ENCODE data around the gene RNF187.
A peak's percentile ranks its signal among the peaks of the same experiment; 100 is the strongest.

The RNF187 gene

GRCh38 chr1:228487336-228488124, at the start of gene RNF187:
TSS of gene RNF187 (plus strand) at chr1:228487382.
- peak within 1 kb of the TSS; percentile 100 for H3K27ac Mint-ChIP-seq
- no peaks in the 10 kb centered on the region for H3K27me3 Mint-ChIP-seq
- H3K4me1 Mint-ChIP-seq = peaks cover 26 to 32% of the 10 kb centered on the region in 2 donors
- DNase-seq (no peak), ATAC-seq (replicated peaks) (peak; percentile 66 to 75)
- no peaks in the 10 kb centered on the region for H3K9me3 Mint-ChIP-seq
- peaks cover 21 to 28% of the 10 kb centered on the region in 2 donors for H3K36me3 Mint-ChIP-seq
- peak within 1 kb of the TSS; percentile 98 to 99 for H3K4me3 Mint-ChIP-seq

GRCh38 chr1:228437424-228437962, 49.7 kb upstream of the RNF187 start:
- DNase-seq (no peak), ATAC-seq (replicated peaks) (no peak)
- H3K27me3 Mint-ChIP-seq = peaks cover 59 to 72% of the 10 kb centered on the region in 2 donors
- H3K27ac Mint-ChIP-seq = no peak overlapping the region
- H3K36me3 Mint-ChIP-seq = no peaks in the 10 kb centered on the region
- no peaks in the 10 kb centered on the region for H3K9me3 Mint-ChIP-seq
- H3K4me3 Mint-ChIP-seq = no peak overlapping the region
- H3K4me1 Mint-ChIP-seq = peaks cover 0 to 4% of the 10 kb centered on the region in 2 donors

- no peak for DNase-seq
- no peak overlapping the region for H3K4me3 Mint-ChIP-seq
- no peaks in the 10 kb centered on the region for H3K9me3 Mint-ChIP-seq
- H3K4me1 Mint-ChIP-seq = peaks cover 0 to 4% of the 10 kb centered on the region in 2 donors
- H3K27me3 Mint-ChIP-seq = peaks cover 58 to 73% of the 10 kb centered on the region in 2 donors
- no peak overlapping the region for H3K27ac Mint-ChIP-seq
- no peaks in the 10 kb centered on the region for H3K36me3 Mint-ChIP-seq
- no peak for ATAC-seq (replicated peaks)
Measured at GRCh38 chr1:228438266-228438665, 48.9 kb upstream of the RNF187 start.

- H3K36me3 Mint-ChIP-seq = no peaks in the 10 kb centered on the region
Measured at GRCh38 chr1:228440761-228441500, 46.3 kb upstream of the RNF187 start.

GRCh38 chr1:228443395-228443794, 43.8 kb upstream of the RNF187 start:
- no peak for DNase-seq
- no peaks in the 10 kb centered on the region for H3K9me3 Mint-ChIP-seq
- H3K4me1 Mint-ChIP-seq = peaks cover 6 to 22% of the 10 kb centered on the region in 2 donors
- H3K36me3 Mint-ChIP-seq = no peaks in the 10 kb centered on the region
- no peak overlapping the region for H3K27ac Mint-ChIP-seq
- H3K27me3 Mint-ChIP-seq = peaks cover 80 to 93% of the 10 kb centered on the region in 2 donors
- no peak for ATAC-seq (replicated peaks)
- no peak overlapping the region for H3K4me3 Mint-ChIP-seq

More at GRCh38 chr1:228440761-228441500, 46.3 kb upstream of the RNF187 start:
- H3K27ac Mint-ChIP-seq = no peak overlapping the region
- DNase-seq (no peak), ATAC-seq (replicated peaks) (no peak)
- H3K9me3 Mint-ChIP-seq = no peaks in the 10 kb centered on the region
- peaks cover 78 to 89% of the 10 kb centered on the region in 2 donors for H3K27me3 Mint-ChIP-seq
- H3K4me1 Mint-ChIP-seq = peaks cover 6 to 15% of the 10 kb centered on the region in 2 donors
- H3K4me3 Mint-ChIP-seq = no peak overlapping the region

GRCh38 chr1:228445490-228445842, 41.7 kb upstream of the RNF187 start:
- Mint-ChIP-seq H3K36me3 (no peaks in the 10 kb centered on the region), H3K27me3 (peaks cover 63 to 82% of the 10 kb centered on the region in 2 donors)

GRCh38 chr1:228445843-228446650, 41.1 kb upstream of the RNF187 start:
- peaks cover 6 to 18% of the 10 kb centered on the region in 2 donors for H3K4me1 Mint-ChIP-seq
- H3K36me3 Mint-ChIP-seq = no peaks in the 10 kb centered on the region
- no peaks in the 10 kb centered on the region for H3K9me3 Mint-ChIP-seq
- peaks cover 58 to 76% of the 10 kb centered on the region in 2 donors for H3K27me3 Mint-ChIP-seq
- ATAC-seq (replicated peaks) (peak; percentile 83 to 89), DNase-seq (peak; percentile 15)
- H3K27ac Mint-ChIP-seq = peak overlapping the region; percentile 74
- H3K4me3 Mint-ChIP-seq = peak overlapping the region; percentile 75 to 83

More at GRCh38 chr1:228445490-228445842, 41.7 kb upstream of the RNF187 start:
- DNase-seq = no peak
- peaks cover 6 to 18% of the 10 kb centered on the region in 2 donors for H3K4me1 Mint-ChIP-seq
- H3K9me3 Mint-ChIP-seq = no peaks in the 10 kb centered on the region
- H3K27ac Mint-ChIP-seq = peak overlapping the region; percentile 74
- no peak for ATAC-seq (replicated peaks)
- peak overlapping the region; percentile 75 to 83 for H3K4me3 Mint-ChIP-seq

GRCh38 chr1:228446852-228447251, 40.3 kb upstream of the RNF187 start:
- Mint-ChIP-seq H3K27me3 (peaks cover 50 to 70% of the 10 kb centered on the region in 2 donors), H3K36me3 (no peaks in the 10 kb centered on the region), H3K9me3 (no peaks in the 10 kb centered on the region), H3K4me1 (peaks cover 6 to 18% of the 10 kb centered on the region in 2 donors), H3K27ac (no peak overlapping the region), H3K4me3 (peak overlapping the region in 1 of 2 donors; percentile 14)
- no peak for DNase-seq
- no peak for ATAC-seq (replicated peaks)

GRCh38 chr1:228448372-228448771, 38.8 kb upstream of the RNF187 start:
- no peak overlapping the region for H3K4me3 Mint-ChIP-seq
- H3K36me3 Mint-ChIP-seq = peaks cover 0 to 4% of the 10 kb centered on the region in 2 donors
- no peak overlapping the region for H3K27ac Mint-ChIP-seq
- peaks cover 9 to 18% of the 10 kb centered on the region in 2 donors for H3K4me1 Mint-ChIP-seq
- H3K9me3 Mint-ChIP-seq = no peaks in the 10 kb centered on the region
- ATAC-seq (replicated peaks) = no peak
- DNase-seq = no peak
- H3K27me3 Mint-ChIP-seq = peaks cover 50 to 62% of the 10 kb centered on the region in 2 donors

- Mint-ChIP-seq H3K4me3 (no peak overlapping the region), H3K4me1 (peaks cover 9 to 14% of the 10 kb centered on the region in 2 donors), H3K27ac (no peak overlapping the region), H3K36me3 (peaks cover 0 to 4% of the 10 kb centered on the region in 2 donors), H3K9me3 (no peaks in the 10 kb centered on the region), H3K27me3 (peaks cover 42 to 46% of the 10 kb centered on the region in 2 donors)
- DNase-seq (no peak), ATAC-seq (replicated peaks) (no peak)
Measured at GRCh38 chr1:228450200-228450599, 37.0 kb upstream of the RNF187 start.

- Mint-ChIP-seq H3K27ac (peak overlapping the region; percentile 47), H3K4me1 (peaks cover 4 to 5% of the 10 kb centered on the region in 2 donors), H3K27me3 (peaks cover 31 to 35% of the 10 kb centered on the region in 2 donors), H3K9me3 (no peaks in the 10 kb centered on the region), H3K4me3 (no peak overlapping the region), H3K36me3 (peaks cover 0 to 4% of the 10 kb centered on the region in 2 donors)
- DNase-seq (no peak), ATAC-seq (replicated peaks) (no peak)
Measured at GRCh38 chr1:228452194-228453021, 34.8 kb upstream of the RNF187 start.

- Mint-ChIP-seq H3K27me3 (peaks cover 34 to 35% of the 10 kb centered on the region in 2 donors), H3K4me3 (no peak overlapping the region), H3K36me3 (peaks cover 0 to 4% of the 10 kb centered on the region in 2 donors), H3K27ac (peak overlapping the region; percentile 37), H3K4me1 (peaks cover 10 to 11% of the 10 kb centered on the region in 2 donors), H3K9me3 (no peaks in the 10 kb centered on the region)
- DNase-seq (no peak), ATAC-seq (replicated peaks) (no peak)
Measured at GRCh38 chr1:228453022-228453560, 34.1 kb upstream of the RNF187 start.

GRCh38 chr1:228453614-228454013, 33.6 kb upstream of the RNF187 start:
- H3K27me3 Mint-ChIP-seq = peaks cover 35 to 39% of the 10 kb centered on the region in 2 donors
- DNase-seq (no peak), ATAC-seq (replicated peaks) (no peak)
- peaks cover 0 to 4% of the 10 kb centered on the region in 2 donors for H3K36me3 Mint-ChIP-seq
- peaks cover 14 to 16% of the 10 kb centered on the region in 2 donors for H3K4me1 Mint-ChIP-seq
- H3K4me3 Mint-ChIP-seq = no peak overlapping the region
- no peaks in the 10 kb centered on the region for H3K9me3 Mint-ChIP-seq
- no peak overlapping the region for H3K27ac Mint-ChIP-seq

All from stimulated activated naive B cell treated with anti-CD40 and anti-IgM and Interleukin-4, amounts not matched to agents 10 μg/mL and 1 μg/mL and 100 μg/mL, for 72 hours (primary cell).